HEK293 (cell line): Measurements from ENCODE around the gene GID8.

Experiments used
- CTCF ChIA-PET: fragments of 350-600 bp; formaldehyde crosslinking; extraction: SDS; loops from one replicate; lab custom pipeline; 2021; ENCODE audit warnings: antibody characterized with exemption; lab: Yijun Ruan, JAX
- POLR2A ChIA-PET: fragments of 300-600 bp; formaldehyde crosslinking; extraction: SDS; loops from one replicate; lab custom pipeline; 2020; ENCODE audit warnings: antibody characterized with exemption, inconsistent platforms; lab: Yijun Ruan, JAX
- H3K27ac ChIP-seq: fragments of 200-500 bp; sonication (Bioruptor generic); 2 replicates; pipeline ENCODE4 v1.5.1; 2014; ENCODE audit warnings: low read depth, low read length, control low read depth, inconsistent platforms; ENCODE audit errors: extremely low read depth
- H3K36me3 ChIP-seq, 2 experiments: fragments of 200-500 bp in 1 of 2; sonication (Bioruptor generic) in 1 of 2; 1 replicate in 1 of 2; 2 replicates in 1 of 2; pipeline ENCODE4 v1.5.1; 2014 to 2017; ENCODE audit warnings: inconsistent platforms in 2 of 2, low read length in 2 of 2; ENCODE audit not compliant: control insufficient read depth in 2 of 2, insufficient read depth in 1 of 2
- H3K4me1 ChIP-seq: fragments of 200-500 bp; sonication (Bioruptor generic); 2 replicates; pipeline ENCODE4 v1.5.1; 2014; ENCODE audit warnings: mild to moderate bottlenecking, low read length, inconsistent platforms; ENCODE audit not compliant: control insufficient read depth, insufficient read depth
- H3K4me3 ChIP-seq: 2 replicates; pipeline ENCODE4 v1.5.1; 2011; ENCODE audit warnings: low read depth, mild to moderate bottlenecking, control low read depth, low read length, moderate library complexity
- H3K9me3 ChIP-seq: fragments of 200-500 bp; sonication (Bioruptor generic); 2 replicates; pipeline ENCODE4 v1.5.1; 2014; ENCODE audit warnings: low read depth, low read length, inconsistent platforms; ENCODE audit not compliant: control insufficient read depth, insufficient read depth
- HIC1 ChIP-seq: fragments of 450-650 bp; formaldehyde crosslinking; IDR thresholded peaks from 2 replicates; pipeline ENCODE4 v1.5.1; 2016; ENCODE audit warnings: missing biosample characterization, missing genetic modification characterization
- KLF17 ChIP-seq: fragments of 450-650 bp; formaldehyde crosslinking; IDR thresholded peaks from 2 replicates; pipeline ENCODE4 v1.5.1; 2016; ENCODE audit warnings: missing biosample characterization, missing genetic modification characterization
- KLF8 ChIP-seq: fragments of 450-650 bp; formaldehyde crosslinking; IDR thresholded peaks from 2 replicates; pipeline ENCODE4 v1.5.1; 2016; ENCODE audit warnings: missing biosample characterization, missing genetic modification characterization
- MEIS1 ChIP-seq: sonication (generic); formaldehyde crosslinking; IDR thresholded peaks from 2 replicates; pipeline ENCODE4 v1.8.1; 2022; ENCODE audit warnings: missing genetic modification reagents, mild to moderate bottlenecking, borderline replicate concordance
- SETDB1 ChIP-seq: IDR thresholded peaks from one replicate; pipeline ENCODE4 v1.6.1; 2017; ENCODE audit warnings: mild to moderate bottlenecking, low read length, moderate library complexity, mixed read lengths; ENCODE audit not compliant: insufficient read length
- WT1 ChIP-seq: fragments of 450-650 bp; formaldehyde crosslinking; IDR thresholded peaks from 2 replicates; pipeline ENCODE4 v1.5.1; 2016; ENCODE audit warnings: missing biosample characterization, missing genetic modification characterization
- ZBTB17 ChIP-seq: fragments of 450-650 bp; formaldehyde crosslinking; IDR thresholded peaks from 2 replicates; pipeline ENCODE4 v1.5.1; 2016; ENCODE audit warnings: missing biosample characterization, missing genetic modification characterization
- ZFHX2 ChIP-seq: fragments of 450-650 bp; formaldehyde crosslinking; conservative IDR thresholded peaks from 2 replicates; pipeline ENCODE4 v1.5.1; 2016; ENCODE audit warnings: missing biosample characterization, missing genetic modification characterization
- ZFP41 ChIP-seq: fragments of 450-650 bp; formaldehyde crosslinking; IDR thresholded peaks from 2 replicates; pipeline ENCODE4 v1.5.1; 2016; ENCODE audit warnings: missing biosample characterization, missing genetic modification characterization, borderline replicate concordance
- ZIC2 ChIP-seq: fragments of 450-650 bp; formaldehyde crosslinking; IDR thresholded peaks from 2 replicates; pipeline ENCODE4 v1.5.1; 2016; ENCODE audit warnings: missing biosample characterization, missing genetic modification characterization
- ZNF146 ChIP-seq: fragments of 450-650 bp; formaldehyde crosslinking; IDR thresholded peaks from 2 replicates; pipeline ENCODE4 v1.5.1; 2016; ENCODE audit warnings: missing biosample characterization, missing genetic modification characterization
- ZNF24 ChIP-seq: fragments of 450-650 bp; formaldehyde crosslinking; IDR thresholded peaks from 2 replicates; pipeline ENCODE4 v1.5.1; 2016; ENCODE audit warnings: missing biosample characterization, missing genetic modification characterization
- ZNF324 ChIP-seq: fragments of 450-650 bp; formaldehyde crosslinking; IDR thresholded peaks from 2 replicates; pipeline ENCODE4 v1.5.1; 2016; ENCODE audit warnings: missing biosample characterization, missing genetic modification characterization
- ZNF423 ChIP-seq: fragments of 450-650 bp; formaldehyde crosslinking; IDR thresholded peaks from 2 replicates; pipeline ENCODE4 v1.5.1; 2016; ENCODE audit warnings: missing biosample characterization, missing genetic modification characterization
- ZNF555 ChIP-seq: fragments of 450-650 bp; formaldehyde crosslinking; conservative IDR thresholded peaks from 2 replicates; pipeline ENCODE4 v1.5.1; 2017; ENCODE audit warnings: missing biosample characterization, mild to moderate bottlenecking, missing genetic modification characterization, inconsistent platforms
- ZNF654 ChIP-seq: fragments of 450-650 bp; formaldehyde crosslinking; IDR thresholded peaks from 2 replicates; pipeline ENCODE4 v1.5.1; 2016; ENCODE audit warnings: low read depth, missing biosample characterization, missing genetic modification characterization
- ZNF785 ChIP-seq: fragments of 450-650 bp; formaldehyde crosslinking; IDR thresholded peaks from 2 replicates; pipeline ENCODE4 v1.5.1; 2016; ENCODE audit warnings: missing biosample characterization, missing genetic modification characterization
- ZSCAN18 ChIP-seq: fragments of 450-650 bp; formaldehyde crosslinking; IDR thresholded peaks from 2 replicates; pipeline ENCODE4 v1.5.1; 2016; ENCODE audit warnings: missing biosample characterization, missing genetic modification characterization
- ZSCAN4 ChIP-seq: fragments of 450-650 bp; formaldehyde crosslinking; IDR thresholded peaks from 2 replicates; pipeline ENCODE4 v1.5.1; 2017; ENCODE audit warnings: missing biosample characterization, missing genetic modification characterization
- TF ChIP-seq, protein P1 (sequence below): fragments of 450-650 bp; formaldehyde crosslinking; IDR thresholded peaks from 2 replicates; pipeline ENCODE4 v1.5.1; 2016; ENCODE audit warnings: missing biosample characterization, missing genetic modification characterization
- TF ChIP-seq, protein P2 (sequence below): fragments of 450-650 bp; formaldehyde crosslinking; IDR thresholded peaks from 2 replicates; pipeline ENCODE4 v1.5.1; 2016; ENCODE audit warnings: missing biosample characterization, missing genetic modification characterization

GID8 gene

GRCh38 chr20:62978561-62978943 is 40.6 kb downstream of the GID8 start (continued):
- TF ChIP-seq, protein P1, sequence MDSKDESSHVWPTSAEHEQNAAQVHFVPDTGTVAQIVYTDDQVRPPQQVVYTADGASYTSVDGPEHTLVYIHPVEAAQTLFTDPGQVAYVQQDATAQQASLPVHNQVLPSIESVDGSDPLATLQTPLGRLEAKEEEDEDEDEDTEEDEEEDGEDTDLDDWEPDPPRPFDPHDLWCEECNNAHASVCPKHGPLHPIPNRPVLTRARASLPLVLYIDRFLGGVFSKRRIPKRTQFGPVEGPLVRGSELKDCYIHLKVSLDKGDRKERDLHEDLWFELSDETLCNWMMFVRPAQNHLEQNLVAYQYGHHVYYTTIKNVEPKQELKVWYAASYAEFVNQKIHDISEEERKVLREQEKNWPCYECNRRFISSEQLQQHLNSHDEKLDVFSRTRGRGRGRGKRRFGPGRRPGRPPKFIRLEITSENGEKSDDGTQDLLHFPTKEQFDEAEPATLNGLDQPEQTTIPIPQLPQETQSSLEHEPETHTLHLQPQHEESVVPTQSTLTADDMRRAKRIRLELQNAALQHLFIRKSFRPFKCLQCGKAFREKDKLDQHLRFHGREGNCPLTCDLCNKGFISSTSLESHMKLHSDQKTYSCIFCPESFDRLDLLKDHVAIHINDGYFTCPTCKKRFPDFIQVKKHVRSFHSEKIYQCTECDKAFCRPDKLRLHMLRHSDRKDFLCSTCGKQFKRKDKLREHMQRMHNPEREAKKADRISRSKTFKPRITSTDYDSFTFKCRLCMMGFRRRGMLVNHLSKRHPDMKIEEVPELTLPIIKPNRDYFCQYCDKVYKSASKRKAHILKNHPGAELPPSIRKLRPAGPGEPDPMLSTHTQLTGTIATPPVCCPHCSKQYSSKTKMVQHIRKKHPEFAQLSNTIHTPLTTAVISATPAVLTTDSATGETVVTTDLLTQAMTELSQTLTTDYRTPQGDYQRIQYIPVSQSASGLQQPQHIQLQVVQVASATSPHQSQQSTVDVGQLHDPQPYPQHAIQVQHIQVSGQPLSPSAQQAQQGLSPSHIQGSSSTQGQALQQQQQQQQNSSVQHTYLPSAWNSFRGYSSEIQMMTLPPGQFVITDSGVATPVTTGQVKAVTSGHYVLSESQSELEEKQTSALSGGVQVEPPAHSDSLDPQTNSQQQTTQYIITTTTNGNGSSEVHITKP, result no peak
- TF ChIP-seq ZNF423 (tag by site-specific recombination) (no peak), MEIS1 (CRISPR knock-in tag) (no peak), ZNF785 (tag by site-specific recombination) (no peak), KLF8 (tag by site-specific recombination) (no peak), WT1 (tag by site-specific recombination) (no peak), ZNF555 (tag by site-specific recombination) (no peak), SETDB1 (no peak)
- TF ChIP-seq, protein P2, sequence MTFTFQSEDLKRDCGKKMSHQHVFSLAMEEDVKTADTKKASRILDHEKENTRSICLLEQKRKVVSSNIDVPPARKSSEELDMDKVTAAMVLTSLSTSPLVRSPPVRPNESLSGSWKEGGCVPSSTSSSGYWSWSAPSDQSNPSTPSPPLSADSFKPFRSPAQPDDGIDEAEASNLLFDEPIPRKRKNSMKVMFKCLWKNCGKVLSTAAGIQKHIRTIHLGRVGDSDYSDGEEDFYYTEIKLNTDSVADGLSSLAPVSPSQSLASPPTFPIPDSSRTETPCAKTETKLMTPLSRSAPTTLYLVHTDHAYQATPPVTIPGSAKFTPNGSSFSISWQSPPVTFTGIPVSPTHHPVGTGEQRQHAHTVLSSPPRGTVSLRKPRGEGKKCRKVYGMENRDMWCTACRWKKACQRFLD (tag by site-specific recombination), result no peak
- TF ChIP-seq, all 188 proteins: peak for 0

- Histone ChIP-seq H3K36me3 (no peaks in the 10 kb centered on the region), H3K27ac (no peak overlapping the region), H3K4me3 (no peak overlapping the region)
- peak; percentile 37; the same call in 1 of the 2 replicates for TF ChIP-seq ZBTB17 (tag by site-specific recombination)
- TF ChIP-seq ZNF24, result no peak
- no peak for TF ChIP-seq ZFP41 (tag by site-specific recombination)
- TF ChIP-seq HIC1, result no peak
- TF ChIP-seq ZSCAN4, result no peak
- TF ChIP-seq, all 188 proteins: peak for 1
- H3K4me1 ChIP-seq, result no peaks in the 10 kb centered on the region
- POLR2A ChIA-PET, result no interaction called here
- no peaks in the 10 kb centered on the region for H3K9me3 ChIP-seq
- CTCF ChIA-PET, result interaction anchor here (0.7 to 1.0 kb wide), 2 partner anchors 30 to 211 kb away, joined by 4 to 8 read pairs; no protein-coding TSS in a partner anchor
Observed at GRCh38 chr20:62979310-62979709, 41.4 kb downstream of the GID8 start.

DNA sequence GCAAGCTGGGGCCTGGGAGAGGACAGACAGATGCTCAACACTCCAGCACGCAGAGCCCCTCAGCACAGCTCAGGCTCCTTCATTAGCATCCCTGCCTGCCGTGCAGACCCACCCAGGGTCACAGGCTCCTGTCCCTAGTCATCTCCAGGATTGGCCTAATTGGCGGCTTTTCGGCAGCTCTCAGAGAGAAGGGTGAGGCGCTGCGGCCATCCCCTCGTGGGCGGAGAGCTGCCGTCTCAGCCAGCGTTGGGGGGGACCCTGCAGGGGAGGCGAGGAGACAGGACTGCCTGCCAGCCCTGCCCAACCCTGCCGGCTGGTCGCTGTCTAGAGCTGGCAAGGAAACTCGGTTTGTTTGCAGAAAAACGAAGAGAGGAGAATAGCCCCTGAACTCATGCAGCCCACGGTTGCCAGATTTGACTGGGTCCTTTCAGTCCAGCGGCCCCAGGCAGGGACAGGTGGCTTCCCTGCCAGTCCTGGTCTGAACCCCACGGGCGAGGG is 42.0 kb downstream of the GID8 start:
- no peak overlapping the region for H3K4me3 ChIP-seq
- POLR2A ChIA-PET, result no interaction called here
- H3K36me3 ChIP-seq, result no peaks in the 10 kb centered on the region
- H3K27ac ChIP-seq, result no peak overlapping the region
- no peaks in the 10 kb centered on the region for H3K9me3 ChIP-seq
- CTCF ChIA-PET, result interaction anchor here (0.7 to 1.0 kb wide), 3 partner anchors 27 to 212 kb away, joined by 3 to 8 read pairs (median 4); no protein-coding TSS in a partner anchor
- no peaks in the 10 kb centered on the region for H3K4me1 ChIP-seq
- TF ChIP-seq ZIC2 (no peak), ZSCAN18 (tag by site-specific recombination) (no peak), ZNF146 (tag by site-specific recombination) (no peak), ZFHX2 (tag by site-specific recombination) (peak; percentile 52), KLF17 (tag by site-specific recombination) (0 out of 2 replicates have a peak, but pooled peaks have one; percentile 30), ZNF654 (tag by site-specific recombination) (no peak), ZNF324 (no peak), ZFP41 (tag by site-specific recombination) (no peak)
